K562 (cell line): ENCODE data around the gene MBD6. TPM values are rescaled to one million over a fixed set of nuclear protein-coding genes. Genes with fewer than 3 reads are reported as not detected.

ENCODE experiments used
- ARID3B ChIP-seq: fragments of 250-450 bp; sonication (Bioruptor Pico); IDR thresholded peaks from 2 replicates; pipeline ENCODE4 v1.4.0; 2020; ENCODE audit warnings: borderline replicate concordance
- CBX3 ChIP-seq, 2 experiments: IDR thresholded peaks; 1 replicate in 1 of 2; 2 replicates in 1 of 2; pipeline ENCODE4 v1.6.1; 2012; ENCODE audit warnings: inconsistent platforms in 2 of 2, low read length in 2 of 2, borderline replicate concordance in 1 of 2, control low read depth in 1 of 2
- CREB1 ChIP-seq, 2 experiments: sonication (generic) in 1 of 2; formaldehyde crosslinking in 1 of 2; IDR thresholded peaks; 2 replicates each; pipeline versions ENCODE4 v1.6.1 to v1.8.0; 2012 to 2022; ENCODE audit warnings: inconsistent platforms in 1 of 2, mild to moderate bottlenecking in 1 of 2, missing genetic modification reagents in 1 of 2, moderate library complexity in 1 of 2
- CREB5 ChIP-seq: fragments of 250-450 bp; sonication (Bioruptor Pico); IDR thresholded peaks from 2 replicates; pipeline ENCODE4 v1.5.0; 2020; ENCODE audit warnings: mild to moderate bottlenecking
- ETV5 ChIP-seq: sonication (generic); formaldehyde crosslinking; IDR thresholded peaks from 2 replicates; pipeline ENCODE4 v1.4.0; 2020; ENCODE audit warnings: low read depth, mild to moderate bottlenecking, missing genetic modification reagents
- FOXM1 ChIP-seq, 2 experiments: fragments of 450-650 bp in 1 of 2; sonication (generic) in 1 of 2; formaldehyde crosslinking in 1 of 2; IDR thresholded peaks; 2 replicates each; pipeline versions ENCODE4 v1.6.1 to v1.9.0; 2017 to 2022; ENCODE audit warnings: low read depth in 2 of 2, mild to moderate bottlenecking in 2 of 2, missing genetic modification reagents in 1 of 2, moderate library complexity in 1 of 2
- HNRNPL ChIP-seq: fragments of 200-400 bp; formaldehyde crosslinking; IDR thresholded peaks from 2 replicates; pipeline ENCODE4 v1.6.1; 2017; ENCODE audit warnings: low read depth, mild to moderate bottlenecking, low read length
- MAZ ChIP-seq, 2 experiments: fragments of 450-650 bp in 1 of 2; sonication (generic) in 1 of 2; formaldehyde crosslinking; IDR thresholded peaks in 1 of 2; conservative IDR thresholded peaks in 1 of 2; 2 replicates each; pipeline versions ENCODE4 v1.4.0 to v1.5.0; 2020; ENCODE audit warnings: mild to moderate bottlenecking in 1 of 2, missing genetic modification reagents in 1 of 2
- NFE2L1 ChIP-seq: fragments of 450-650 bp; IDR thresholded peaks from 2 replicates; pipeline ENCODE4 v1.6.1; 2016; ENCODE audit warnings: missing genetic modification characterization, low read depth, mild to moderate bottlenecking, missing compliant biosample characterization, moderate library complexity, borderline replicate concordance
- NR2C2 ChIP-seq, 2 experiments: fragments of 200-800 bp in 1 of 2; sonication (Bioruptor generic) in 1 of 2; sonication (generic) in 1 of 2; formaldehyde crosslinking in 1 of 2; IDR thresholded peaks; 2 replicates each; pipeline versions ENCODE4 v1.6.1 to v1.8.0; 2016 to 2022; ENCODE audit warnings: mild to moderate bottlenecking in 1 of 2, missing compliant biosample characterization in 1 of 2, missing genetic modification characterization in 1 of 2, missing genetic modification reagents in 1 of 2
- PHTF2 ChIP-seq: fragments of 250-450 bp; sonication (Bioruptor Pico); IDR thresholded peaks from 2 replicates; pipeline ENCODE4 v1.5.0; 2021; ENCODE audit warnings: mild to moderate bottlenecking
- POLR2A ChIP-seq: fragments of 450-650 bp; conservative IDR thresholded peaks from 2 replicates; pipeline ENCODE4 v1.6.1; 2016
- PRPF4 ChIP-seq: fragments of 200-400 bp; formaldehyde crosslinking; IDR thresholded peaks from one replicate; pipeline ENCODE4 v1.6.1; 2017; ENCODE audit warnings: low read length, low read depth, mild to moderate bottlenecking; ENCODE audit not compliant: insufficient read depth, poor library complexity, severe bottlenecking
- SREBF2 ChIP-seq: sonication (generic); formaldehyde crosslinking; IDR thresholded peaks from 2 replicates; pipeline ENCODE4 v1.4.0; 2020; ENCODE audit warnings: mild to moderate bottlenecking, missing genetic modification reagents
- TAF1 ChIP-seq: IDR thresholded peaks from 2 replicates; pipeline ENCODE4 v1.6.1; 2011; ENCODE audit warnings: mild to moderate bottlenecking, low read length, moderate library complexity; ENCODE audit not compliant: insufficient read depth, control insufficient read depth, severe bottlenecking; ENCODE audit errors: extremely low read depth
- TBL1XR1 ChIP-seq, 2 experiments: IDR thresholded peaks; 2 replicates each; pipeline ENCODE4 v1.6.1; 2012; ENCODE audit warnings: improper control_type of control experiment in 2 of 2, low read length in 2 of 2, mild to moderate bottlenecking in 1 of 2
- WHSC1 ChIP-seq: IDR thresholded peaks from one replicate; pipeline ENCODE4 v1.6.1; 2012; ENCODE audit warnings: low read length, control low read depth, inconsistent platforms
- ZBTB43 ChIP-seq: sonication (generic); formaldehyde crosslinking; IDR thresholded peaks from 2 replicates; pipeline ENCODE4 v1.8.0; 2023; ENCODE audit warnings: mild to moderate bottlenecking, missing genetic modification reagents
- ZNF12 ChIP-seq: sonication (generic); formaldehyde crosslinking; IDR thresholded peaks from 2 replicates; pipeline ENCODE4 v1.4.0; 2020; ENCODE audit warnings: mild to moderate bottlenecking, missing genetic modification reagents
- ZNF224 ChIP-seq: sonication (generic); formaldehyde crosslinking; IDR thresholded peaks from 2 replicates; pipeline ENCODE4 v1.8.0; 2022; ENCODE audit warnings: mild to moderate bottlenecking, missing genetic modification reagents
- ZNF311 ChIP-seq: fragments of 250-450 bp; sonication (Bioruptor Pico); IDR thresholded peaks from 2 replicates; pipeline ENCODE4 v1.4.0; 2020; ENCODE audit warnings: mild to moderate bottlenecking, moderate library complexity
- ZNF436 ChIP-seq: fragments of 250-450, 450-650 bp; sonication (Bioruptor Pico); formaldehyde crosslinking; IDR thresholded peaks from 2 replicates; pipeline ENCODE4 v1.7.0; 2020; ENCODE audit warnings: mild to moderate bottlenecking
- polyA plus RNA-seq, 8 experiments: library from polyadenylated mRNA; depleted of rRNA in 4 of 8; stranded (reverse) in 5 of 8; unstranded in 3 of 8; fragments of >200 nt; fragmentation: Nextera tagmentation in 2 of 8; fragmentation: Illumina TruSeq in 1 of 8; extraction: Ambion mirVana in 2 of 8; extraction: Trizol in 1 of 8; gene quantifications; 2 replicates each; pipeline versions ENCODE4 v1.2.1 to v1.2.3, GENCODE V29; 2011 to 2014; ENCODE audit warnings: inconsistent platforms in 1 of 8, missing spikeins in 1 of 8
- total RNA-seq, 7 experiments: library from RNA; depleted of rRNA in 6 of 7; stranded (reverse); fragments of >200 nt in 6 of 7; fragmentation: Illumina TruSeq in 2 of 7; extraction: Trizol in 2 of 7; gene quantifications; 2 replicates each; pipeline versions ENCODE4 v1.2.1 to v1.2.3, GENCODE V29; 2011 to 2021; ENCODE audit warnings: low replicate concordance in 1 of 7

MBD6 gene
- total and polyA plus RNA-seq, 9 of the 15 experiments (the other 6 are each of a cell fraction or from before 2014, with no cell fraction given), result 2.0 to 54.8 (median 3.8) TPM

GRCh38 chr12:57487597-57488401 is 34.8 kb upstream of the MBD6 start, which contains the start of gene MARS1 (continued):
- TF ChIP-seq CBX3 (IDR thresholded peaks at IDR 0.05; ENCODE audit: borderline replicate concordance in 1 of 2, low read length in 2 of 2) (peak in 1 of 2 experiments; percentile 81; a peak in 2 of 3 replicates), TBL1XR1 (IDR thresholded peaks at IDR 0.05; ENCODE audit: low read length in 2 of 2) (peak in 1 of 2 experiments; percentile 57; a peak in 1 of 4 replicates), ARID3B (CRISPR knock-in tag) (no peak), SREBF2 (CRISPR knock-in tag) (no peak), NR2C2 (CRISPR knock-in tag; IDR thresholded peaks at IDR 0.05) (peak; percentile 87), NR2C2 (tag; IDR thresholded peaks at IDR 0.05) (peak; percentile 98), PRPF4 (peak; percentile 76), CREB1 (IDR thresholded peaks at IDR 0.05) (peak; percentile 56; the same call in 1 of the 2 replicates), CREB1 (CRISPR knock-in tag; IDR thresholded peaks at IDR 0.05) (peak; percentile 57; the same call in 1 of the 2 replicates), NFE2L1 (tag) (no peak), MAZ (CRISPR knock-in tag; conservative IDR thresholded peaks at IDR 0.05 in 1 of 2, IDR thresholded peaks at IDR 0.05 in 1 of 2) (peak; percentile 15 to 57; a peak in 2 of 4 replicates), ZNF224 (CRISPR knock-in tag) (peak; percentile 73; the same call in 1 of the 2 replicates), TAF1 (peak; percentile 72), PHTF2 (CRISPR knock-in tag) (no peak), ZBTB43 (CRISPR knock-in tag) (0 out of 2 replicates have a peak, but pooled peaks have one; percentile 48), ZNF436 (CRISPR knock-in tag) (no peak), ZNF12 (no peak), ETV5 (CRISPR knock-in tag) (peak; percentile 90), POLR2A (peak; percentile 90), CREB5 (CRISPR knock-in tag) (no peak), FOXM1 (IDR thresholded peaks at IDR 0.05; ENCODE audit: low read depth) (peak; percentile 9; the same call in 1 of the 2 replicates), FOXM1 (CRISPR knock-in tag; IDR thresholded peaks at IDR 0.05; ENCODE audit: low read depth) (no peak), HNRNPL (no peak), WHSC1 (no peak), ZNF311 (no peak)
